ENCODE measurements around the gene PPP1R2C. TPM values are rescaled to one million over a fixed set of nuclear protein-coding genes. Genes with fewer than 3 reads are reported as not detected.

The PPP1R2C gene
- total RNA-seq (2014; rRNA removed; shearing (Covaris generic); ENCODE audit: low replicate concordance): not detected in 2 replicates

- H3K27me3 ChIP-seq: no peaks in the 10 kb centered on the region
- no peaks in the 10 kb centered on the region for H3K36me3 ChIP-seq
- no peak within 1 kb of the TSS for H3K4me3 ChIP-seq
- DNase-seq: no peak
- H3K9me3 ChIP-seq: no peaks in the 10 kb centered on the region
These were observed at the start of gene PPP1R2C for GRCh38 chrX:42778096-42778495. Gene PPP1R2C (minus strand): TSS chrX:42778163. CDS start chrX:42778079, 84 bp downstream.

GRCh38 chrX:42825201-42825600, 47.2 kb upstream of the PPP1R2C start:
- H3K36me3 ChIP-seq: no peaks in the 10 kb centered on the region
- no peak overlapping the region for H3K4me3 ChIP-seq
- no peaks in the 10 kb centered on the region for H3K27me3 ChIP-seq
- no peaks in the 10 kb centered on the region for H3K9me3 ChIP-seq
- DNase-seq: no peak

GRCh38 chrX:42824541-42824940, 46.6 kb upstream of the PPP1R2C start:
- DNase-seq: no peak
- H3K4me3 ChIP-seq: no peak overlapping the region
- no peaks in the 10 kb centered on the region for H3K36me3 ChIP-seq
- no peaks in the 10 kb centered on the region for H3K9me3 ChIP-seq
- no peaks in the 10 kb centered on the region for H3K27me3 ChIP-seq

GRCh38 chrX:42823443-42823842, 45.5 kb upstream of the PPP1R2C start:
- Histone ChIP-seq H3K4me3 (no peak overlapping the region), H3K36me3 (no peaks in the 10 kb centered on the region), H3K9me3 (no peaks in the 10 kb centered on the region), H3K27me3 (no peaks in the 10 kb centered on the region)
- no peak for DNase-seq

- DNase-seq: no peak
- Histone ChIP-seq H3K36me3 (no peaks in the 10 kb centered on the region), H3K27me3 (no peaks in the 10 kb centered on the region), H3K4me3 (no peak overlapping the region), H3K9me3 (no peaks in the 10 kb centered on the region)
These were observed 44.0 kb upstream of the PPP1R2C start for GRCh38 chrX:42821803-42822443.

GRCh38 chrX:42818151-42818921, 40.4 kb upstream of the PPP1R2C start:
- no peak for DNase-seq
- no peaks in the 10 kb centered on the region for H3K27me3 ChIP-seq
- no peak overlapping the region for H3K4me3 ChIP-seq
- H3K36me3 ChIP-seq: no peaks in the 10 kb centered on the region
- no peaks in the 10 kb centered on the region for H3K9me3 ChIP-seq

- Histone ChIP-seq H3K9me3 (no peaks in the 10 kb centered on the region), H3K36me3 (no peaks in the 10 kb centered on the region), H3K4me3 (no peak overlapping the region), H3K27me3 (no peaks in the 10 kb centered on the region)
- DNase-seq: no peak
These were observed 31.6 kb upstream of the PPP1R2C start for GRCh38 chrX:42809569-42809968.

- H3K4me3 ChIP-seq: no peak overlapping the region
- DNase-seq: no peak
- H3K27me3 ChIP-seq: no peaks in the 10 kb centered on the region
- H3K36me3 ChIP-seq: no peaks in the 10 kb centered on the region
- no peaks in the 10 kb centered on the region for H3K9me3 ChIP-seq
These were observed 29.4 kb upstream of the PPP1R2C start for GRCh38 chrX:42807393-42807792.

GRCh38 chrX:42804524-42804923, 26.6 kb upstream of the PPP1R2C start:
- no peak for DNase-seq
- Histone ChIP-seq H3K36me3 (no peaks in the 10 kb centered on the region), H3K9me3 (no peaks in the 10 kb centered on the region)

GRCh38 chrX:42803320-42803719, 25.4 kb upstream of the PPP1R2C start:
- Histone ChIP-seq H3K36me3 (no peaks in the 10 kb centered on the region), H3K4me3 (no peak overlapping the region), H3K27me3 (no peaks in the 10 kb centered on the region), H3K9me3 (no peaks in the 10 kb centered on the region)
- no peak for DNase-seq

More at GRCh38 chrX:42804524-42804923, 26.6 kb upstream of the PPP1R2C start:
- Histone ChIP-seq H3K4me3 (no peak overlapping the region), H3K27me3 (no peaks in the 10 kb centered on the region)

- Histone ChIP-seq H3K4me3 (no peak overlapping the region), H3K36me3 (no peaks in the 10 kb centered on the region), H3K27me3 (no peaks in the 10 kb centered on the region), H3K9me3 (no peaks in the 10 kb centered on the region)
- DNase-seq: no peak
These were observed 19.8 kb upstream of the PPP1R2C start for GRCh38 chrX:42797651-42798269.

GRCh38 chrX:42783451-42783850, 5.5 kb upstream of the PPP1R2C start:
- no peak for DNase-seq
- Histone ChIP-seq H3K27me3 (no peaks in the 10 kb centered on the region), H3K4me3 (no peak overlapping the region), H3K9me3 (no peaks in the 10 kb centered on the region), H3K36me3 (no peaks in the 10 kb centered on the region)

- H3K4me3 ChIP-seq: no peak overlapping the region
- DNase-seq: no peak
- no peaks in the 10 kb centered on the region for H3K36me3 ChIP-seq
- H3K27me3 ChIP-seq: no peaks in the 10 kb centered on the region
- no peaks in the 10 kb centered on the region for H3K9me3 ChIP-seq
These were observed 1.8 kb downstream of the PPP1R2C start for GRCh38 chrX:42776195-42776594.

GRCh38 chrX:42772874-42773273, 5.1 kb downstream of the PPP1R2C start:
- H3K9me3 ChIP-seq: no peaks in the 10 kb centered on the region
- no peak for DNase-seq
- no peaks in the 10 kb centered on the region for H3K27me3 ChIP-seq
- no peak overlapping the region for H3K4me3 ChIP-seq
- no peaks in the 10 kb centered on the region for H3K36me3 ChIP-seq

GRCh38 chrX:42771506-42772335, 6.2 kb downstream of the PPP1R2C start:
- Histone ChIP-seq H3K9me3 (no peaks in the 10 kb centered on the region), H3K4me3 (no peak overlapping the region), H3K27me3 (no peaks in the 10 kb centered on the region), H3K36me3 (no peaks in the 10 kb centered on the region)
- no peak for DNase-seq

GRCh38 chrX:42770566-42770965, 7.4 kb downstream of the PPP1R2C start:
- no peak for DNase-seq
- Histone ChIP-seq H3K36me3 (no peaks in the 10 kb centered on the region), H3K27me3 (no peaks in the 10 kb centered on the region), H3K9me3 (no peaks in the 10 kb centered on the region), H3K4me3 (no peak overlapping the region)

GRCh38 chrX:42759881-42760280, 18.1 kb downstream of the PPP1R2C start:
- no peaks in the 10 kb centered on the region for H3K36me3 ChIP-seq
- H3K27me3 ChIP-seq: no peaks in the 10 kb centered on the region
- no peak overlapping the region for H3K4me3 ChIP-seq
- no peak for DNase-seq
- no peaks in the 10 kb centered on the region for H3K9me3 ChIP-seq

Data from MG63 (cell line).